ENCODE results near the gene POP5.

- no peak for TF ChIP-seq EZH2 (IDR thresholded peaks at IDR 0.05)
- no peak for TF ChIP-seq POLR2AphosphoS5 (IDR thresholded peaks at IDR 0.05; ENCODE audit: borderline replicate concordance, low read depth, low read length)
Observed at GRCh38 chr12:120537856-120538220, 43.4 kb downstream of the POP5 start.

Data from SK-N-MC (cell line).